Calu3 (cell line): ENCODE measurements around the gene RPS6KA5. TPM values are rescaled to one million over a fixed set of nuclear protein-coding genes. Genes with fewer than 3 reads are reported as not detected.
"Not testable (repeated sequence)": the region's sequence is repeated elsewhere in the genome, so short reads cannot be mapped to it uniquely, and the experiment has no call there.

Source experiments
- BruUV-seq: library from RNA; stranded (reverse); fragments of 400-500 nt; replicated peaks from 2 replicates; lab custom pipeline; 2021; lab: Mats Ljungman, UMichigan
- CTCF ChIA-PET: fragments of 300-600 bp; sonication (Branson Sonifier 250); formaldehyde crosslinking; loops from one replicate; lab custom pipeline; 2022; ENCODE audit warnings: antibody characterized with exemption; lab: Charles Lee
- DNase-seq: peaks from one replicate; pipeline ENCODE4 v3.0.0; 2022
- H3K27ac Mint-ChIP-seq: one replicate; pipeline ENCODE4 v1.8.0; 2022; ENCODE audit warnings: mixed read lengths; ENCODE audit not compliant: unreplicated experiment
- H3K27me3 Mint-ChIP-seq: one replicate; pipeline ENCODE4 v1.8.0; 2022; ENCODE audit warnings: mixed read lengths; ENCODE audit not compliant: unreplicated experiment
- H3K36me3 Mint-ChIP-seq: one replicate; pipeline ENCODE4 v1.8.0; 2022; ENCODE audit warnings: mild to moderate bottlenecking, moderate library complexity, mixed read lengths; ENCODE audit not compliant: insufficient read depth, unreplicated experiment
- H3K4me1 Mint-ChIP-seq: one replicate; pipeline ENCODE4 v1.8.0; 2022; ENCODE audit warnings: mild to moderate bottlenecking, low read depth, mixed read lengths; ENCODE audit not compliant: unreplicated experiment
- H3K4me3 Mint-ChIP-seq: one replicate; pipeline ENCODE4 v1.8.0; 2022; ENCODE audit warnings: mild to moderate bottlenecking, low read depth, moderate library complexity, mixed read lengths; ENCODE audit not compliant: unreplicated experiment
- H3K9me3 Mint-ChIP-seq: one replicate; pipeline ENCODE4 v1.8.0; 2022; ENCODE audit warnings: low read depth, mixed read lengths; ENCODE audit not compliant: unreplicated experiment
- intact Hi-C: fragments of 100-400 bp; cut with micrococcal nuclease; formaldehyde crosslinking; loops from one replicate; pipeline ENCODE4 v1.10.0; 2022; ENCODE audit not compliant: unreplicated experiment
- total RNA-seq: library from RNA; stranded (reverse); gene quantifications from 2 replicates; pipeline ENCODE4 v1.2.3, GENCODE V29; 2022
- TF ChIP-seq, protein P1 (sequence below): fragments of 200-600 bp; IDR thresholded peaks from one replicate; pipeline ENCODE4 v1.8.0; 2022; ENCODE audit warnings: antibody characterized with exemption; ENCODE audit not compliant: unreplicated experiment

RPS6KA5 gene
- total RNA-seq, 1 experiment from 2014 or later, result 10.3 TPM

DNA sequence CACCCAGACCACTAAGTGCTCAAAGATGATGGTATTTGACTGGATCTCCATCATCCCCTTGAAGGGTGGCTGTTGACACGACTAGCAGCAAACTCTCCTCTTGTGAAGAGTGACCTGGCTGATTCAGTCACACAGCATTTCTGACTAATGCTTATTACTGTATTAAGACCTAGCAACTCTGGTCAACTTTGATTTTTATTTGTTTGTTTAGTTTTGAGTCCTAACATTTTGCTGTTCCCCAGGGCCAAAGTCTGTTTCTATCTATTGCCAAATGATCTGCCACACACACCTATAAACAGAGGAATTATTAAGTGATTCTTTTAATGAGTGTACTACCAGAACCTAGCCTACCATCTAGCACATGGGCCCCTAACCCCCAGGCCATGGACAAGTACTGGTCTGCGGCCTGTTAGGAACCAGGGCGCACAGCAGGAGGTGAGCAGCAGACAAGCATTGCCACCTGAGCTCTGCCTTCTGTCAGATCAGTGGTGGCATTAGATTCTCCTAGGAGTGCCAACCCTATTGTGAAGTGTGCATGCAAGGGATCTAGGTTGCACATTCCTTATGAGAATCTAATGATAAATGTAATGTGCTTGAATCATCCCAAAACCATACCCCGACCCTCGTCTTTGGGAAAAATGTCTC lies 120.0 kb downstream of the RPS6KA5 start:
- CTCF ChIA-PET, result interaction anchor here (0.5 kb wide), 1 partner anchor 90 kb away, joined by 4 read pairs; no protein-coding TSS in a partner anchor
- Mint-ChIP-seq H3K4me3 (no peak overlapping the region), H3K27me3 (no peaks in the 10 kb centered on the region), H3K9me3 (peaks cover 18% of the 10 kb centered on the region), H3K27ac (no peak overlapping the region), H3K36me3 (no peaks in the 10 kb centered on the region), H3K4me1 (no peaks in the 10 kb centered on the region)
- no TSS peak for BruUV-seq
- TF ChIP-seq, protein P1, sequence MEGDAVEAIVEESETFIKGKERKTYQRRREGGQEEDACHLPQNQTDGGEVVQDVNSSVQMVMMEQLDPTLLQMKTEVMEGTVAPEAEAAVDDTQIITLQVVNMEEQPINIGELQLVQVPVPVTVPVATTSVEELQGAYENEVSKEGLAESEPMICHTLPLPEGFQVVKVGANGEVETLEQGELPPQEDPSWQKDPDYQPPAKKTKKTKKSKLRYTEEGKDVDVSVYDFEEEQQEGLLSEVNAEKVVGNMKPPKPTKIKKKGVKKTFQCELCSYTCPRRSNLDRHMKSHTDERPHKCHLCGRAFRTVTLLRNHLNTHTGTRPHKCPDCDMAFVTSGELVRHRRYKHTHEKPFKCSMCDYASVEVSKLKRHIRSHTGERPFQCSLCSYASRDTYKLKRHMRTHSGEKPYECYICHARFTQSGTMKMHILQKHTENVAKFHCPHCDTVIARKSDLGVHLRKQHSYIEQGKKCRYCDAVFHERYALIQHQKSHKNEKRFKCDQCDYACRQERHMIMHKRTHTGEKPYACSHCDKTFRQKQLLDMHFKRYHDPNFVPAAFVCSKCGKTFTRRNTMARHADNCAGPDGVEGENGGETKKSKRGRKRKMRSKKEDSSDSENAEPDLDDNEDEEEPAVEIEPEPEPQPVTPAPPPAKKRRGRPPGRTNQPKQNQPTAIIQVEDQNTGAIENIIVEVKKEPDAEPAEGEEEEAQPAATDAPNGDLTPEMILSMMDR, result no peak
- intact Hi-C loops, result no loop called here
- DNase-seq, result no peak

DNA sequence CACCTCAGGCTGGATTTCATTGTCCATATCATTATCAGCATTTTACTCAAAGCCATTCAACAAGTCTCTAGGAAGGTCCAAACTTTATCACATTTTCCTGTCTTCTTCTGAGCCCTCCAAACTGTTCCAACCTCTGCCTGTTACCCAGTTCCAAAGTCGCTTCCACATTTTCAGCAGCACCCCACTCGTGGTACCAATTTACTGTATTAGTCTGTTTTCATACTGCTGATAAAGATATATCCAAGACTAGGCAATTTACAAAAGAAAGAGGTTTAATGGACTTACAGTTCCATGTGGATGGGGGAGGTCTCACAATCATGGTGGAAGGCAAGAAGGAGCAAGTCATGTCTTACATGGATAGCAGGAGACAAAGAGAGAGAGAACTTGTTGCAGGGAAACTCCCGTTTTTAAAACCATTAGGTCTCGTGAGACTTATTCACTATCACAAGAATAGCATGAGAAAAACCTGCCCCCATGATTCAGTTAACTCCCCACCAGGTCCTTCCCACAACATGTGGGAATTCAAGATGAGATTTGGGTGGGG lies 121.1 kb downstream of the RPS6KA5 start:
- H3K9me3 Mint-ChIP-seq, result peaks cover 18% of the 10 kb centered on the region
- H3K27ac Mint-ChIP-seq, intact Hi-C loops, H3K4me3 Mint-ChIP-seq, H3K36me3 Mint-ChIP-seq, BruUV-seq, DNase-seq, H3K4me1 Mint-ChIP-seq, H3K27me3 Mint-ChIP-seq: not testable (repeated sequence)
- CTCF ChIA-PET, result interaction anchor here (0.5 kb wide), 1 partner anchor 91 kb away, joined by 4 read pairs; no protein-coding TSS in a partner anchor

DNA sequence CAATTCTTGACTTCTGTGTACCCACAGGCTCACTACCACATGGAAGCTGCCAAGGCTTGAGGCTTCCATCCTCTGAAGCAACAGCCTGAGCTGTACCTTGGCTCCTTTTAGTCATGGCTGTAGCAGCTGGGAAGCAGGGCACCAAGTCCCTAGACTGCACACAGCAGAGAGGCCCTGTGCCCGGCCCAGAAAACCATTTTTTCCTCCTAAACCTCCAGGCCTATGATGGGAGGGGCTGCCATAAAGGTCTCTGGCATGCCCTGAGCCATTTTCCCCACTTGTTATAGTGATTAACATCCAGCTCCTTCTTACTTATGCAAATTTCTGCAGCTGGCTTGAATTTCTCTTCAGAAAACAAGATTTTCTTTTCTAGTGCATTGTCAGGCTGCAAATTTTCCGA lies 121.8 kb downstream of the RPS6KA5 start:
- CTCF ChIA-PET, result no interaction called here
- TF ChIP-seq, protein P1, result no peak
- no peak for DNase-seq
- intact Hi-C loops, result no loop called here
- Mint-ChIP-seq H3K27me3 (no peaks in the 10 kb centered on the region), H3K36me3 (no peaks in the 10 kb centered on the region), H3K9me3 (peaks cover 18% of the 10 kb centered on the region), H3K4me1 (no peaks in the 10 kb centered on the region), H3K4me3 (no peak overlapping the region), H3K27ac (no peak overlapping the region)
- no TSS peak for BruUV-seq

DNA sequence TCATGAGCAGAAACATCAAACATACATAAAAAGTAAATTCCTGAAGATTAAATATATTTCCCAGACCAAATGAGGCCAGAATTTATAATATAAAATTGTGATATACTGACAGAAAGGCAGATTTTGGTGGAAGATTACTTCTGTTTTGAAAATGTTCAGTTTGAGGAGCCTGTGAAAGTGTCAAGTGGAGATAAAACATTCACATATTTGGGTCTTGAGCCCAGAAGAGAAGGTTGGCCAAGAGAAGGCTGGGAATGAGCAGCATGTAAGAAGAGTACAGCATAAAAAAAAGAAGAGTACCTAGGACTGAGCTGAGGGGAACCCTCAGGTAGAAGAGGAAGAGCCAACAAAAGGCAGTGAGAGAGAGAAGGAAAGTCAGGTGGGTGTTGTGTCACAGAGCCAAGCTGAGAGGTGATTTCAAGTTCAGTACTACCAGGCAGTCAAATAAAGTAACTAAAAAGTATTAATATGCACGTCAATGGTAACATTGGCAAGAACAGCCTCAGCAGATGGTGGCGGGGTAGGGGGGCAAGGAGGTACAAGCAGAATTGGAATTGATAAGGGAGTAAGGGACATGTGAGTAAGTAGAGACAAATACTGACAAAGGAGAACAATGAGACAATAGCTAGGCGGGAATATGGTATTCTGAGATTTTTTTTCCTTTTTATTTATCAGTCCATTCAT lies 123.5 kb downstream of the RPS6KA5 start:
- intact Hi-C loops, result no loop called here
- TF ChIP-seq, protein P1, result no peak
- no TSS peak for BruUV-seq
- H3K27ac Mint-ChIP-seq, result no peak overlapping the region
- H3K36me3 Mint-ChIP-seq, result no peaks in the 10 kb centered on the region
- DNase-seq, result no peak
- CTCF ChIA-PET, result no interaction called here
- H3K4me1 Mint-ChIP-seq, result no peaks in the 10 kb centered on the region
- peaks cover 18% of the 10 kb centered on the region for H3K9me3 Mint-ChIP-seq
- no peak overlapping the region for H3K4me3 Mint-ChIP-seq
- H3K27me3 Mint-ChIP-seq, result no peaks in the 10 kb centered on the region
